ENCODE measurements around the gene RPS13. TPM values are rescaled to one million over a fixed set of nuclear protein-coding genes. Genes with fewer than 3 reads are reported as not detected.
"Not testable (repeated sequence)": the region's sequence is repeated elsewhere in the genome, so short reads cannot be mapped to it uniquely, and the experiment has no call there.

Gene RPS13
- polyA plus RNA-seq, 1 donor (not counting 4 experiments of a cell fraction or from before 2014, with no cell fraction given), result 1,288 TPM

DNA sequence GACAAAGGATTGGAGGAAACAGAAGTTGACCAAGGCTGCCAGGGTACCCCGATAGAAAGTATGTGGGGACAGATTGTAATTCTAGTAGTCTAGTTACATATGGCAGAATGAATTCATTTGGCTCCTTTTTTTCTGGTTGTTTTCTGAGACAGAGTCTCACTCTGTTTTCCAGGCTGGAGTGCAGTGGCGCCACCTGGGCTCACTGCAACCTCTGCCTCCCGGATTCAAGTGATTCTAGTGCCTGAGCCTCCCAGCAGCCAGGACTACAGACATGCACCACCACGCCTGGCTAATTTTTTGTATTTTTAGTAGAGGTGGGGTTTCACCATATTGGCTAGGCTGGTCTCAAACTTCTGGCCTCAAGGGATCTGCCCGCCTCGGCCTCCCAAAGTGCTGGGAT is 30.3 kb upstream of the RPS13 start:
- H2AFZ ChIP-seq (ENCODE audit: control insufficient read depth, low read length); DNase-seq (ENCODE audit: low read depth, low spot score); H3K4me2 ChIP-seq (ENCODE audit: control insufficient read depth, extremely low read depth, insufficient read depth, low read depth, low read length); H3K9me1 ChIP-seq (ENCODE audit: control insufficient read depth, extremely low read depth, insufficient read depth, low read length); H3K9me3 ChIP-seq (ENCODE audit: control insufficient read depth, low read depth, low read length); H3K27me3 ChIP-seq (ENCODE audit: control insufficient read depth, extremely low read depth, insufficient read depth, low read length); H3K27ac ChIP-seq (ENCODE audit: control insufficient read depth, insufficient read depth, low read length); H3K4me3 ChIP-seq (ENCODE audit: control insufficient read depth in 2 of 3, extremely low read depth in 1 of 3, insufficient read depth in 2 of 3, low read depth in 1 of 3, low read length in 3 of 3); H3K4me1 ChIP-seq (ENCODE audit: control insufficient read depth, extremely low read depth, insufficient read depth, low read length); FAIRE-seq; dilution Hi-C loops (cut with MboI; ENCODE audit: extremely low pct_ligation_motif_present, low sequenced_read_pairs); H3K9ac ChIP-seq (ENCODE audit: control insufficient read depth, extremely low read depth, insufficient read depth, low read length); H4K20me1 ChIP-seq (ENCODE audit: control insufficient read depth, extremely low read depth, insufficient read depth, low read length); H3K79me2 ChIP-seq (ENCODE audit: control insufficient read depth, insufficient read depth, low read length): not testable (repeated sequence)
- peaks cover 8 to 12% of the 10 kb centered on the region in 2 experiments for H3K36me3 ChIP-seq (ENCODE audit: control insufficient read depth in 2 of 2, extremely low read depth in 1 of 2, insufficient read depth in 2 of 2, low read length in 2 of 2)
- TF ChIP-seq CTCF (optimal IDR thresholded peaks at IDR 0.05 in 1 of 3, IDR thresholded peaks at IDR 0.05 in 1 of 3, conservative IDR thresholded peaks at IDR 0.05 in 1 of 3; ENCODE audit: extremely low read depth in 1 of 3, insufficient read depth in 2 of 3, low read length in 3 of 3), result peak in 2 of 3 experiments; percentile 33

DNA sequence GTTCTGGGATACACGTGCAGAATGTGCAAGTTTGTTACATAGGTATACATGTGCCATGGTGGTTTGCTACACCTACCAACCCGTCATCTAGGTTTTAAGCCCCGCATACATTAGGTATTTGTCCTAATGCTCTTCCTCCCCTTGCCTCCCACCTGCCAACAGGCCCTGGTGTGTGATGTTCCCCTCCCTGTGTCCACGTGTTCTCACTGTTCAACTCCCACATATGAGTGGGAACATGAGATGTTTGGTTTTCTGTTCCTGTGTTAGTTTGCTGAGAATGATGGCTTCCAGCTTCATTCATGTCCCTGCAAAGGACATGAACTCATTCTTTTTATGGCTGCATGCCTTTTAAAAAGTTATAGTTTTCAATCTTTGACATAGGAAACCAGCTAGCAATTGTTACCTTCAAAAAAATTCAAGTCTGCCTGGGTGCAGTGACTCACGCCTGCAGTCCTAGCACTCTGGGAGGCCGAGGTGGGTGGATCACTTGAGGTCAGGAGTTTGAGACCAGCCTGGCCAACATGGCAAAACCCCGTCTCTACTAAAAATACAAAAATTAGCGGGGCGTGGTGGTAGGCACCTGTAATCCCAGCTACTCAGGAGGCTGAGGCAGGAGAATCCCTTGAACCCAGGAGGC is 28.1 kb upstream of the RPS13 start:
- dilution Hi-C loops (cut with MboI; ENCODE audit: extremely low pct_ligation_motif_present, low sequenced_read_pairs); H3K4me1 ChIP-seq (ENCODE audit: control insufficient read depth, extremely low read depth, insufficient read depth, low read length); H3K4me3 ChIP-seq (ENCODE audit: control insufficient read depth in 2 of 3, extremely low read depth in 1 of 3, insufficient read depth in 2 of 3, low read depth in 1 of 3, low read length in 3 of 3); H3K79me2 ChIP-seq (ENCODE audit: control insufficient read depth, insufficient read depth, low read length); H3K4me2 ChIP-seq (ENCODE audit: control insufficient read depth, extremely low read depth, insufficient read depth, low read depth, low read length); H2AFZ ChIP-seq (ENCODE audit: control insufficient read depth, low read length); H3K27me3 ChIP-seq (ENCODE audit: control insufficient read depth, extremely low read depth, insufficient read depth, low read length); H3K27ac ChIP-seq (ENCODE audit: control insufficient read depth, insufficient read depth, low read length); H3K9ac ChIP-seq (ENCODE audit: control insufficient read depth, extremely low read depth, insufficient read depth, low read length); H4K20me1 ChIP-seq (ENCODE audit: control insufficient read depth, extremely low read depth, insufficient read depth, low read length); DNase-seq (ENCODE audit: low read depth, low spot score); H3K9me1 ChIP-seq (ENCODE audit: control insufficient read depth, extremely low read depth, insufficient read depth, low read length); H3K9me3 ChIP-seq (ENCODE audit: control insufficient read depth, low read depth, low read length); FAIRE-seq: not testable (repeated sequence)
- peaks cover 8 to 11% of the 10 kb centered on the region in 2 experiments for H3K36me3 ChIP-seq (ENCODE audit: control insufficient read depth in 2 of 2, extremely low read depth in 1 of 2, insufficient read depth in 2 of 2, low read length in 2 of 2)

- TF ChIP-seq CTCF (optimal IDR thresholded peaks at IDR 0.05 in 1 of 3, IDR thresholded peaks at IDR 0.05 in 1 of 3, conservative IDR thresholded peaks at IDR 0.05 in 1 of 3; ENCODE audit: extremely low read depth in 1 of 3, insufficient read depth in 2 of 3, low read length in 3 of 3) (no peak), EZH2 (IDR thresholded peaks at IDR 0.05; ENCODE audit: low read length) (no peak)
- H3K4me1 ChIP-seq (ENCODE audit: control insufficient read depth, extremely low read depth, insufficient read depth, low read length), result no peaks in the 10 kb centered on the region
- H4K20me1 ChIP-seq (ENCODE audit: control insufficient read depth, extremely low read depth, insufficient read depth, low read length), result no peaks in the 10 kb centered on the region
- no peak overlapping the region for H3K9ac ChIP-seq (ENCODE audit: control insufficient read depth, extremely low read depth, insufficient read depth, low read length)
- FAIRE-seq, result no peak
- no peaks in the 10 kb centered on the region for H3K27me3 ChIP-seq (ENCODE audit: control insufficient read depth, extremely low read depth, insufficient read depth, low read length)
- no peaks in the 10 kb centered on the region for H3K79me2 ChIP-seq (ENCODE audit: control insufficient read depth, insufficient read depth, low read length)
- no peaks in the 10 kb centered on the region for H3K9me1 ChIP-seq (ENCODE audit: control insufficient read depth, extremely low read depth, insufficient read depth, low read length)
- H3K4me2 ChIP-seq (ENCODE audit: control insufficient read depth, extremely low read depth, insufficient read depth, low read depth, low read length), result no peak overlapping the region
- H3K9me3 ChIP-seq (ENCODE audit: control insufficient read depth, low read depth, low read length), result no peaks in the 10 kb centered on the region
- H3K4me3 ChIP-seq (ENCODE audit: control insufficient read depth in 2 of 3, extremely low read depth in 1 of 3, insufficient read depth in 2 of 3, low read depth in 1 of 3, low read length in 3 of 3), result no peak overlapping the region
- peaks cover 8 to 10% of the 10 kb centered on the region in 2 experiments for H3K36me3 ChIP-seq (ENCODE audit: control insufficient read depth in 2 of 2, extremely low read depth in 1 of 2, insufficient read depth in 2 of 2, low read length in 2 of 2)
- H3K27ac ChIP-seq (ENCODE audit: control insufficient read depth, insufficient read depth, low read length), result no peak overlapping the region
- dilution Hi-C loops (cut with MboI; ENCODE audit: extremely low pct_ligation_motif_present, low sequenced_read_pairs), result no loop called here
- no peak overlapping the region for H2AFZ ChIP-seq (ENCODE audit: control insufficient read depth, low read length)
- DNase-seq (ENCODE audit: low read depth, low spot score), result no peak
These were observed 25.0 kb upstream of the RPS13 start for GRCh38 chr11:17102462-17102861.
